Sigmoid colon (tissue), 7 donors: ENCODE results near the gene DDOST. TPM values are rescaled to one million over a fixed set of nuclear protein-coding genes. Genes with fewer than 3 reads are reported as not detected.

Experiments
- DNase-seq: peaks from one replicate; pipeline ENCODE4 v3.0.0-alpha.2; 2019
- H3K27ac ChIP-seq, 4 donors: fragments of 200-600 bp; sonication (generic); one replicate each; pipeline ENCODE4 v1.5.1; 2016 to 2019; ENCODE audit warnings: mild to moderate bottlenecking in 1 of 4
- H3K27me3 ChIP-seq, 3 donors: fragments of 200-600 bp; sonication (generic); one replicate each; pipeline ENCODE4 v1.5.1; 2019; ENCODE audit warnings: mild to moderate bottlenecking in 1 of 3
- H3K36me3 ChIP-seq, 4 donors: fragments of 200-600 bp; sonication (generic); one replicate each; pipeline ENCODE4 v1.5.1; 2016 to 2019
- H3K4me1 ChIP-seq, 4 donors: fragments of 200-600 bp; sonication (generic); one replicate each; pipeline ENCODE4 v1.5.1; 2017 to 2019
- H3K4me3 ChIP-seq, 4 donors: fragments of 200-600 bp; sonication (generic); one replicate each; pipeline ENCODE4 v1.5.1; 2017 to 2019; ENCODE audit warnings: mild to moderate bottlenecking in 2 of 4, moderate library complexity in 1 of 4
- H3K9me3 ChIP-seq, 4 donors: fragments of 200-600 bp in 3 of 4; sonication (generic) in 3 of 4; one replicate each; pipeline versions ENCODE4 v1.5.1 to v1.6.1; 2013 to 2019
- CTCF ChIP-seq, 4 experiments: fragments of 450-650 bp in 3 of 4; fragments of 200-600 bp in 1 of 4; IDR thresholded peaks; one replicate each; pipeline ENCODE4 v1.5.1; 2016 to 2019; ENCODE audit warnings: antibody characterized with exemption in 4 of 4, mild to moderate bottlenecking in 3 of 4, moderate library complexity in 2 of 4
- EP300 ChIP-seq, 4 donors: sonication (generic); formaldehyde crosslinking; IDR thresholded peaks; one replicate each; pipeline ENCODE4 v1.6.1; 2017; ENCODE audit warnings: antibody characterized with exemption in 4 of 4
- POLR2A ChIP-seq, 2 donors: fragments of 450-650 bp; IDR thresholded peaks; one replicate each; pipeline ENCODE4 v1.6.1; 2016; ENCODE audit warnings: antibody characterized with exemption in 2 of 2, mild to moderate bottlenecking in 2 of 2, moderate library complexity in 2 of 2
- POLR2AphosphoS5 ChIP-seq, 4 donors: sonication (generic); formaldehyde crosslinking; IDR thresholded peaks; one replicate each; pipeline ENCODE4 v1.6.1; 2017; ENCODE audit warnings: antibody characterized with exemption in 4 of 4
- WGBS, 2 donors: extraction: QIAGEN DNeasy Blood & Tissue Kit; methylation state at CpG; one replicate each; pipeline ENCODE4 v1.1.7; 2013; 5-methylcytosine and 5-hydroxymethylcytosine counted together
- intact Hi-C: fragments of 100-400 bp; cut with DNase I; formaldehyde crosslinking; loops from one replicate; pipeline ENCODE4 v1.15.1; 2023
- polyA plus RNA-seq, 3 donors: library from polyadenylated mRNA; stranded (reverse); fragments of 200-250 nt; gene quantifications; one replicate each; pipeline ENCODE4 v1.2.3, GENCODE V29; 2013
- total RNA-seq, 4 donors: library from RNA; depleted of rRNA; stranded (reverse); fragments of >200 nt; gene quantifications; one replicate each; pipeline ENCODE4 v1.1.0, GENCODE V29; 2016
- donor health status: healthy with polysubstance abuse.
- donor health status: Bipolar disorder and iron deficiency.
- donor health status: healthy.

DDOST gene
- total and polyA plus RNA-seq, 7 donors: 61.3 to 243 (median 88.5) TPM

GRCh38 chr1:20696397-20697333, 35.5 kb upstream of the DDOST start:
- WGBS, 2 donors: 2 to 3% methylated on average over 46 of the region's 46 CpGs
- TF ChIP-seq POLR2AphosphoS5 (IDR thresholded peaks at IDR 0.05) (peak in 2 of 4 donors; percentile 29 to 61), EP300 (IDR thresholded peaks at IDR 0.05) (no peak), CTCF (IDR thresholded peaks at IDR 0.05) (peak; percentile 83 to 98 (median 94))
- DNase-seq: peak; percentile 96
- Histone ChIP-seq H3K27me3 (no peaks in the 10 kb centered on the region), H3K9me3 (peaks cover 0 to 3% (median 0%) of the 10 kb centered on the region in 4 donors), H3K36me3 (no peaks in the 10 kb centered on the region), H3K27ac (peak overlapping the region; percentile 80 to 92 (median 88)), H3K4me1 (peaks cover 0 to 33% (median 27%) of the 10 kb centered on the region in 4 donors), H3K4me3 (peak overlapping the region; percentile 28 to 62 (median 56))
- intact Hi-C loops: loop anchor here (1.0 to 5.0 kb wide), 4 partner anchors 37 to 499 kb away; partner anchors contain the start of genes EIF4G3 and HP1BP3

GRCh38 chr1:20695515-20695914, 34.3 kb upstream of the DDOST start:
- Histone ChIP-seq H3K9me3 (peaks cover 0 to 3% (median 0%) of the 10 kb centered on the region in 4 donors), H3K27me3 (no peaks in the 10 kb centered on the region), H3K36me3 (no peaks in the 10 kb centered on the region), H3K27ac (no peak overlapping the region), H3K4me3 (no peak overlapping the region), H3K4me1 (peaks cover 0 to 33% (median 27%) of the 10 kb centered on the region in 4 donors)
- no peak for TF ChIP-seq CTCF (IDR thresholded peaks at IDR 0.05)
- no peak for TF ChIP-seq EP300 (IDR thresholded peaks at IDR 0.05)
- no peak for TF ChIP-seq POLR2AphosphoS5 (IDR thresholded peaks at IDR 0.05)
- no peak for TF ChIP-seq POLR2A (IDR thresholded peaks at IDR 0.05)
- WGBS, 2 donors: 82 to 87% methylated on average over 10 of the region's 10 CpGs
- intact Hi-C loops: loop anchor here (5.0 kb wide), 2 partner anchors 92 to 482 kb away; partner anchors contain the start of genes EIF4G3 and HP1BP3
- no peak for DNase-seq

DNA sequence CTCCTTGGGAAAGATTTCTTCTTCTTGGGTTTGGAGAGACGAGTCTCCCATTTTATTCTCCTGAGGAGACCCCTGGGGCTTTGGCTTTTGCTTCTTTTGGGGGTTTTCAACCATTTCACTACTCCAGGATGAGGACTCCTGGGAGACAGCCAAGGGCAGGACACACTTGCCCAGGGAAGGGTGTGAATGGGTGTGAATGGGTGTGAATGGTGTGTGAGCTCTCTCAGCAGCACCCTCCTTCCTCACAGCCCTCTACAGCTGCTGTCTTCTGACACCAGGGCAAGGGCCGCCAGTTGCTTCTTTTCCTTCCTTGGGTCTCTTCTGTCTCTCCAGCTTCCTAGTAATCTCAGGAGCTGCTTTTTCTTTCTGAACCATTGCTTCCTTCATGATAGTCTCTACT, 32.5 kb upstream of the DDOST start:
- Histone ChIP-seq H3K27me3 (no peaks in the 10 kb centered on the region), H3K9me3 (peaks cover 0 to 3% (median 0%) of the 10 kb centered on the region in 4 donors), H3K4me3 (no peak overlapping the region), H3K27ac (no peak overlapping the region), H3K4me1 (peaks cover 0 to 26% (median 21%) of the 10 kb centered on the region in 4 donors), H3K36me3 (no peaks in the 10 kb centered on the region)
- 79 to 86% methylated on average over 2 of the region's 2 CpGs for WGBS, 2 donors
- intact Hi-C loops: no loop called here
- TF ChIP-seq EP300 (IDR thresholded peaks at IDR 0.05): no peak
- no peak for TF ChIP-seq CTCF (IDR thresholded peaks at IDR 0.05)
- no peak for TF ChIP-seq POLR2A (IDR thresholded peaks at IDR 0.05)
- TF ChIP-seq POLR2AphosphoS5 (IDR thresholded peaks at IDR 0.05): no peak
- DNase-seq: no peak

GRCh38 chr1:20691872-20692271, 30.7 kb upstream of the DDOST start:
- 86 to 91% methylated on average over 1 of the region's 1 CpG for WGBS, 2 donors
- H3K27ac ChIP-seq: no peak overlapping the region
- no peak for DNase-seq
- intact Hi-C loops: no loop called here
- no peaks in the 10 kb centered on the region for H3K36me3 ChIP-seq
- peaks cover 0 to 9% (median 3%) of the 10 kb centered on the region in 4 donors for H3K4me1 ChIP-seq
- TF ChIP-seq EP300 (IDR thresholded peaks at IDR 0.05) (no peak), POLR2A (IDR thresholded peaks at IDR 0.05) (no peak), CTCF (IDR thresholded peaks at IDR 0.05) (no peak), POLR2AphosphoS5 (IDR thresholded peaks at IDR 0.05) (no peak)
- no peak overlapping the region for H3K4me3 ChIP-seq
- H3K9me3 ChIP-seq: peaks cover 0 to 3% (median 0%) of the 10 kb centered on the region in 4 donors
- H3K27me3 ChIP-seq: no peaks in the 10 kb centered on the region
